Thoracic aorta (tissue), 2 donors: ENCODE measurements around the gene CRYBA4. TPM values are rescaled to one million over a fixed set of nuclear protein-coding genes. Genes with fewer than 3 reads are reported as not detected.

Source experiments
- ATAC-seq: fragments of 150-250 bp; one replicate; pipeline ENCODE4 v1.8.0; 2017; ENCODE audit warnings: low read depth; ENCODE audit not compliant: insufficient number of reproducible peaks, low FRiP score
- DNase-seq: peaks from one replicate; pipeline ENCODE4 v3.0.0-alpha.2; 2020; ENCODE audit warnings: low spot score
- H3K27ac ChIP-seq, 2 donors: fragments of 200-600 bp; sonication (generic); 1 replicate in 1 of 2; 2 replicates in 1 of 2; pipeline ENCODE4 v1.5.1; 2016; ENCODE audit warnings: mild to moderate bottlenecking in 2 of 2, moderate library complexity in 2 of 2
- H3K27me3 ChIP-seq: fragments of 200-600 bp; sonication (generic); replicated peaks from 2 replicates; pipeline ENCODE4 v1.6.0; 2016; ENCODE audit warnings: mild to moderate bottlenecking; ENCODE audit not compliant: insufficient read depth
- H3K36me3 ChIP-seq: fragments of 200-600 bp; sonication (generic); one replicate; pipeline ENCODE4 v1.5.1; 2016
- H3K4me1 ChIP-seq, 2 donors: fragments of 200-600 bp; sonication (generic); 1 replicate in 1 of 2; 2 replicates in 1 of 2; pipeline versions ENCODE4 v1.5.1 to v1.6.0; 2016; ENCODE audit warnings: low read depth in 2 of 2, mild to moderate bottlenecking in 1 of 2; ENCODE audit not compliant: control insufficient read depth in 1 of 2
- H3K4me3 ChIP-seq: fragments of 200-600 bp; sonication (generic); 2 replicates; pipeline ENCODE4 v1.5.1; 2016; ENCODE audit warnings: mild to moderate bottlenecking
- H3K9me3 ChIP-seq: fragments of 200-600 bp; sonication (generic); 2 replicates; pipeline ENCODE4 v1.5.1; 2016
- CTCF ChIP-seq: fragments of 200-600 bp; sonication (generic); IDR thresholded peaks from one replicate; pipeline ENCODE4 v1.5.1; 2019; ENCODE audit warnings: antibody characterized with exemption
- total RNA-seq, 2 donors: library from RNA; depleted of rRNA; stranded (reverse); fragments of >200 nt; gene quantifications; one replicate each; pipeline versions ENCODE4 v1.1.0 to v1.2.3, GENCODE V29; 2016

The CRYBA4 gene
- total RNA-seq, 2 donors from 2014 or later, result not detected

GRCh38 chr22:26669060-26669481 lies 47.3 kb downstream of the CRYBA4 start:
- Histone ChIP-seq H3K9me3 (no peaks in the 10 kb centered on the region), H3K4me3 (no peak overlapping the region), H3K36me3 (no peaks in the 10 kb centered on the region), H3K4me1 (peaks cover 11 to 18% of the 10 kb centered on the region in 2 donors), H3K27me3 (no peaks in the 10 kb centered on the region), H3K27ac (no peak overlapping the region)
- DNase-seq (no peak), ATAC-seq (no peak)
- TF ChIP-seq CTCF, result no peak

- no peak overlapping the region for H3K27ac ChIP-seq
- ATAC-seq, result no peak
- no peaks in the 10 kb centered on the region for H3K9me3 ChIP-seq
- no peaks in the 10 kb centered on the region for H3K36me3 ChIP-seq
- H3K4me3 ChIP-seq, result no peak overlapping the region
- H3K27me3 ChIP-seq, result no peaks in the 10 kb centered on the region
- TF ChIP-seq CTCF, result no peak
- H3K4me1 ChIP-seq, result peaks cover 18 to 32% of the 10 kb centered on the region in 2 donors
- DNase-seq, result no peak
Measured at GRCh38 chr22:26670459-26670858, 48.7 kb downstream of the CRYBA4 start.

- Histone ChIP-seq H3K9me3 (no peaks in the 10 kb centered on the region), H3K27ac (peak overlapping the region; percentile 96 to 97), H3K4me1 (peaks cover 18 to 35% of the 10 kb centered on the region in 2 donors), H3K27me3 (no peaks in the 10 kb centered on the region), H3K36me3 (no peaks in the 10 kb centered on the region), H3K4me3 (no peak overlapping the region)
- no peak for TF ChIP-seq CTCF
- DNase-seq (no peak), ATAC-seq (no peak)
Measured at GRCh38 chr22:26671317-26672059, 49.7 kb downstream of the CRYBA4 start.

GRCh38 chr22:26672060-26672471 lies 50.3 kb downstream of the CRYBA4 start:
- Histone ChIP-seq H3K9me3 (no peaks in the 10 kb centered on the region), H3K4me3 (peak overlapping the region; percentile 85), H3K27ac (peak overlapping the region; percentile 96 to 97), H3K36me3 (no peaks in the 10 kb centered on the region), H3K27me3 (no peaks in the 10 kb centered on the region), H3K4me1 (peaks cover 18 to 35% of the 10 kb centered on the region in 2 donors)
- no peak for TF ChIP-seq CTCF
- ATAC-seq, result no peak
- no peak for DNase-seq

GRCh38 chr22:26672590-26673468 lies 51.1 kb downstream of the CRYBA4 start:
- peak; percentile 7 for TF ChIP-seq CTCF
- Histone ChIP-seq H3K4me1 (peaks cover 18 to 35% of the 10 kb centered on the region in 2 donors), H3K27ac (peak overlapping the region; percentile 96 to 97), H3K4me3 (peak overlapping the region; percentile 85), H3K36me3 (no peaks in the 10 kb centered on the region), H3K9me3 (no peaks in the 10 kb centered on the region), H3K27me3 (no peaks in the 10 kb centered on the region)
- peak; percentile 82 for DNase-seq
- ATAC-seq, result peak; percentile 80
